Psoas muscle (tissue), 8 donors: ENCODE measurements around the gene OVCA2. TPM values are rescaled to one million over a fixed set of nuclear protein-coding genes. Genes with fewer than 3 reads are reported as not detected.

Source experiments
- ATAC-seq, 4 donors: fragments of 200-7000 bp; cut with Tn5 transposase; one replicate each; pipeline ENCODE4 v1.9.1; 2020; ENCODE audit warnings: moderate library complexity in 3 of 4, mild to moderate bottlenecking in 2 of 4
- DNase-seq, 2 donors: peaks; one replicate each; pipeline ENCODE4 v3.0.0-alpha.2; 2020
- H3K27ac ChIP-seq: fragments of 200-600 bp; one replicate; pipeline ENCODE4 v1.8.0; 2022
- H3K27me3 ChIP-seq, 3 donors: fragments of 200-600 bp in 1 of 3; one replicate each; pipeline versions ENCODE4 v1.6.1 to v1.8.0; 2013 to 2022; ENCODE audit warnings: low read length in 2 of 3, mild to moderate bottlenecking in 2 of 3, moderate library complexity in 1 of 3; ENCODE audit not compliant: insufficient read depth in 3 of 3
- H3K36me3 ChIP-seq, 2 donors: fragments of 200-600 bp in 1 of 2; one replicate each; pipeline versions ENCODE4 v1.6.1 to v1.8.0; 2013 to 2022; ENCODE audit warnings: low read depth in 1 of 2, mild to moderate bottlenecking in 1 of 2, moderate library complexity in 1 of 2; ENCODE audit not compliant: insufficient read depth in 1 of 2
- H3K4me1 ChIP-seq: fragments of 200-600 bp; one replicate; pipeline ENCODE4 v1.8.0; 2022
- H3K4me3 ChIP-seq: fragments of 200-600 bp; one replicate; pipeline ENCODE4 v1.8.0; 2022; ENCODE audit warnings: mild to moderate bottlenecking
- H3K9me3 ChIP-seq: fragments of 200-600 bp; one replicate; pipeline ENCODE4 v1.8.0; 2022
- WGBS, 3 donors: extraction: QIAGEN DNeasy Blood & Tissue Kit; methylation state at CpG; one replicate each; pipeline versions ENCODE4 v1.1.6 to v1.1.7; 2013; 5-methylcytosine and 5-hydroxymethylcytosine counted together
- intact Hi-C, 2 donors: fragments of 100-400 bp; cut with DNase I; formaldehyde crosslinking; loops; one replicate each; pipeline versions ENCODE4 v1.11.0 to v1.14.2; 2022
- polyA plus RNA-seq, 3 donors: library from polyadenylated mRNA; stranded (reverse); fragments of 200-250 nt; gene quantifications; one replicate each; pipeline ENCODE4 v1.2.3, GENCODE V29; 2013
- total RNA-seq, 4 donors: library from RNA; stranded (reverse); fragmentation: NEBNext Ultra II Directional in 2 of 4; extraction: Animal tissue kit (Norgen Biotek cat#: 25700) in 2 of 4; gene quantifications; one replicate each; pipeline versions ENCODE4 v1.2.1 to v1.2.4, GENCODE V29; 2021 to 2023
- TF ChIP-seq, protein P1 (sequence below): fragments of 200-600 bp; IDR thresholded peaks from one replicate; pipeline ENCODE4 v1.8.0; 2022; ENCODE audit warnings: antibody characterized with exemption
- donor health status: healthy with polysubstance abuse.
- donor health status: DM: no; HTN: no; CAD: no; lungs with moderate emphysema.
- donor health status: Bipolar disorder and iron deficiency.
- donor health status: healthy.
- donor health status: DM: yes; HTN: yes; CAD: no.
- donor health status: DM: no; HTN: no; CAD: no.
- donor health status: DM: no; HTN: no; CAD: no.
- donor health status: DM: yes; HTN: yes; CAD: no.

OVCA2 gene
- total and polyA plus RNA-seq, 7 donors, result 10.1 to 66.1 (median 23.0) TPM

DNA sequence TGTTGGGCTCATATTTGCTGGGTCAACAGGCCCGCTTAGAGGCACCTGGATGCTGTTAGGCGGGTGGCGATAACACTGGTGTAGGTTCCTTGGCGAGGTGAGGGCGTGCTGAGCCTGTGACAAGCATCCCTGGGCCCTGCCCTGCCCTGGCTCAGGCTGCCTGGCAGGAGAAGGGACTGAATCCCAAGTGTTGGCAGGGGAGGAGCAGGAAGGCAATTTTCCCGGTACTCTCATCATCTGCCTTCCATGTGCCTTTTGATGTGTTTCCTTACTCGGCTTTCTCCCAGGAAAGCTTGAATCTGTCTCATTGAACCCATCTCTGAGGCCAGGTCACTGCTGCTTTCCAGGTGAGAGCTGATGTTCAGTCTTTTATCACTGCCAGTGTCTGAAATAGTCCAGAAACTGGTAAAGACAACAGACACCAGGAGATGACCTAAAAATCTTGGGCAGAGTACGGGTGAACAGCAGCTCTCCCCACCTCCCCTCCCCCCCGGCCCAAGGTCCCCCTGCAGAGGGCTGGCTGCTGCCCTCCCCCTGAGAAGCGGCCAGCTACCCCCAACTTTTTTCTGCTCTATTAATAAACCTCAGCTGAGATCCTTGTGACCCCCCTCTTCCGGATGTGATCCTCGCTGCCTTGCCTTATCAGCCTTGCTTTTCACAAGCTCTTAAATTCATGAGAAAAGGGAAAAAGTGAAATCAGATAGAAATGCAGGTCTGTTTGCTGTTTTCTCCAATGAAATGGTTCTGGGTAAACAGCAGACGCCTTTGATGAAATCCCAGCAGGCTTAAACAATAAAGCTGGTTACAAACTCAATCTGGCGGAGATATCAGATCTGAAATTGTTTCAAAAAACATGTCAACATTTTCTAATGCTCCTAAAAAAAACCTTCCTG lies 45.7 kb upstream of the OVCA2 start:
- no peak overlapping the region for H3K4me3 ChIP-seq
- WGBS, 3 donors, result 65 to 89% (median 71%) methylated on average over 14 of the region's 14 CpGs
- peak overlapping the region; percentile 92 for H3K27ac ChIP-seq
- H3K36me3 ChIP-seq, result no peaks in the 10 kb centered on the region
- no peak for DNase-seq
- H3K9me3 ChIP-seq, result no peaks in the 10 kb centered on the region
- TF ChIP-seq, protein P1, sequence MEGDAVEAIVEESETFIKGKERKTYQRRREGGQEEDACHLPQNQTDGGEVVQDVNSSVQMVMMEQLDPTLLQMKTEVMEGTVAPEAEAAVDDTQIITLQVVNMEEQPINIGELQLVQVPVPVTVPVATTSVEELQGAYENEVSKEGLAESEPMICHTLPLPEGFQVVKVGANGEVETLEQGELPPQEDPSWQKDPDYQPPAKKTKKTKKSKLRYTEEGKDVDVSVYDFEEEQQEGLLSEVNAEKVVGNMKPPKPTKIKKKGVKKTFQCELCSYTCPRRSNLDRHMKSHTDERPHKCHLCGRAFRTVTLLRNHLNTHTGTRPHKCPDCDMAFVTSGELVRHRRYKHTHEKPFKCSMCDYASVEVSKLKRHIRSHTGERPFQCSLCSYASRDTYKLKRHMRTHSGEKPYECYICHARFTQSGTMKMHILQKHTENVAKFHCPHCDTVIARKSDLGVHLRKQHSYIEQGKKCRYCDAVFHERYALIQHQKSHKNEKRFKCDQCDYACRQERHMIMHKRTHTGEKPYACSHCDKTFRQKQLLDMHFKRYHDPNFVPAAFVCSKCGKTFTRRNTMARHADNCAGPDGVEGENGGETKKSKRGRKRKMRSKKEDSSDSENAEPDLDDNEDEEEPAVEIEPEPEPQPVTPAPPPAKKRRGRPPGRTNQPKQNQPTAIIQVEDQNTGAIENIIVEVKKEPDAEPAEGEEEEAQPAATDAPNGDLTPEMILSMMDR, result no peak
- H3K27me3 ChIP-seq, result peaks cover 0 to 6% (median 0%) of the 10 kb centered on the region in 3 donors
- ATAC-seq, result no peak
- peaks cover 35% of the 10 kb centered on the region for H3K4me1 ChIP-seq
- intact Hi-C loops, result loop anchor here in 1 of 2 donors (5.0 kb wide), 1 partner anchor 54 kb away; no protein-coding TSS in a partner anchor

DNA sequence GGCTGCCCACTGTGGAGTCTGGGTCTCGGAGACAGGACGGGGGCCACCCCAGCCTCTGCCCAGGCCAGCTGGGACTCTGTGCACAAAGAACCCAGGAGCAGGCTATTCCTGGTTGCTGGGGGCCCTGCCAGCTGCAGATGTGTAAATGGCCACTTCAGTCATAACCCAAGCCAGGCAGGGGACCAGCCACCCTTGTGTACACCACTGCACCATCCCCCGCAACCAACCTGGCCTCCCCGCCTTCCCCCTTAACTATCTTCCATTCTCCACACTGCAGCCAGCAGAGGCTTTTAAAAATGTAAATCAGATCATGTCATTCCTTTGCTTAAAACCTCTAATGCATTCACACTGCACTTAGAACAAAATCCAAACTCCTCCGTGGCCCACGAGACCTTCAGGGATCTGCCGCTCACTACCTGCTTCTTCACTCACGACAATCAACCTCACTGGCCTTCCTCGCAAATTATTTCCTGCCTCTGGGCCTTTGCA lies 45.0 kb upstream of the OVCA2 start:
- intact Hi-C loops, result loop anchor here in 1 of 2 donors (5.0 kb wide), 1 partner anchor 55 kb away; no protein-coding TSS in a partner anchor
- H3K27ac ChIP-seq, result peak overlapping the region; percentile 92
- 83 to 92% (median 84%) methylated on average over 9 of the region's 9 CpGs for WGBS, 3 donors

DNA sequence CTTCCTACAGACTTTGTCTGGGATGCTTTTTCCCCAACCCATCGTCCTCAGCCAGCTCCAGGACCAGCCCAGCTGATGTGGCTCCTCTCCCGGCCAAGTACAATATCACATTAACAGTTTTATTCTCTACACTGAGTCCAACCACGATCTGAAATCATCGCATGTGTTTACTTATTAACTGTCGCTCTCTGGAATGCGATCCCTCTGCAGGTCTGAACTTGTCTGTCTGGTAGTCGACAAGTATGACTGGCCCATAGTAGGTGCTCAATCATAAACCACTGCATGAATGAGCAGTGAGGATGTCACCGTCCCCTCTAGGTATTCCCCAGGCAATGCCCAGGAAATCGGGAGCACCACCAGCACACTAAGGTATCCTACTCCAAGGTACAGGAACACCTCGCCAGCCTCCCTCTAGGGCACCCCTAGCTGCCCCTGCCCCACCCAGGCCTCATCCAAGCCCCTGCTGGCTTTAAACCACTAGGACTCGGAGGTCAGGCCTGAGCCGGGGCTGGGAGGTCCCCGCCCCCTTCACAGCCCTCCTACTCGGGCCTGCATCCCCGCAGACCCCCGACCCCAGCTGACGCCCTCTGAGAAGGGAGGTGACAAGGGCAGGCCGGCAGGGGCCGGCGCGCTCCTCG lies 44.4 kb upstream of the OVCA2 start:
- WGBS, 3 donors, result 39 to 63% (median 49%) methylated on average over 17 to 22 of the region's 22 CpGs
- peaks cover 0 to 6% (median 0%) of the 10 kb centered on the region in 3 donors for H3K27me3 ChIP-seq
- peaks cover 35% of the 10 kb centered on the region for H3K4me1 ChIP-seq
- H3K4me3 ChIP-seq, result peak overlapping the region; percentile 75
- no peak for DNase-seq
- ATAC-seq, result peak in 1 of 4 donors; percentile 72
- peak overlapping the region; percentile 92 for H3K27ac ChIP-seq
- TF ChIP-seq, protein P1, result no peak
- intact Hi-C loops, result loop anchor here in 1 of 2 donors (5.0 kb wide), 1 partner anchor 55 kb away; no protein-coding TSS in a partner anchor
- no peaks in the 10 kb centered on the region for H3K9me3 ChIP-seq
- H3K36me3 ChIP-seq, result no peaks in the 10 kb centered on the region

More for the DNA sequence above, 45.0 kb upstream of the OVCA2 start:
- no peak for ATAC-seq
- Histone ChIP-seq H3K27me3 (peaks cover 0 to 6% (median 0%) of the 10 kb centered on the region in 3 donors), H3K9me3 (no peaks in the 10 kb centered on the region), H3K4me3 (no peak overlapping the region), H3K4me1 (peaks cover 35% of the 10 kb centered on the region), H3K36me3 (no peaks in the 10 kb centered on the region)
- TF ChIP-seq, protein P1, result no peak
- DNase-seq, result no peak

DNA sequence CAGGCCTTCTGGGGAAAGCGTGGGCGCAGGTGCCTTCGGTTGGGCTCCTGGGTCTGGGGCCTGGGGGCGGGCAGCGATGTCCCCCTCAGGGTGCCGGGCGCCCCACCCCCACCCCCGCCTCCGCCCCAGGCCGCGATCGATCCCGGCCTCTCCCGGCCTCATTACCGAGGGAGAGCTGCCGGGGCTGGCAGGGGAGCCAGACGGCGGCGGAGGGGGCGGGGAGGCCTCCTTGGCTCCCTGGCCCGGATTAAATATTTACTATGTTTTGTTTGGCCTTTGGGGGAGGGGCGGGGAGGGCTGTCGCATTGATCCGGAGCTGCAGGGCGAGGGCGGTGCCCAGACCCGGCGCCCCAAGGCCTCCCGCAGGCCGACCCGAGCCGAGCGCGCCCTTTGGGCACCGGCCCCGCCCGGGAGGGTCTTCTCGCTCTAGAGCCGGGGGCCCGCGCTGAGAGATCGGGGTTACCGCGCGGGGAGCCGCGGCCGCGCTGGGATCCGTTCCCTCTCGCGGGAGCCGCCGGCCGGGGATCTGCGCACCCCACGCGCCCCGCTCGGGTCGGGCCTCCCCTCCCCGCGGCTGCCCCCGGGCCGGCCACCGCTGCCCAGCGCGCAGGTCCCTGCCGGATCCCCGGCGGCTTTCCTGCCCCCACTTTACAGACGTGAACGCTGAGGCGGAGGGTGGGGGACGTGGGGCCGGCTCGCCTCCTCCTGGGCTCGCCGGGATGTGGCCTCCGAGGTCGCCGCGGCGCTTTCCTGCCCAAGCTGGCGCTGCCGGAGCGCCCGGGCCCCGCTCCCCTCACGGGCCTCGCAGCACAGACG lies 43.7 kb upstream of the OVCA2 start:
- peak in 2 of 4 donors; percentile 14 to 26 for ATAC-seq
- H3K4me3 ChIP-seq, result peak overlapping the region; percentile 75
- H3K36me3 ChIP-seq, result no peaks in the 10 kb centered on the region
- TF ChIP-seq, protein P1, result no peak
- peak overlapping the region; percentile 92 for H3K27ac ChIP-seq
- peak in 1 of 2 donors; percentile 40 for DNase-seq
- H3K9me3 ChIP-seq, result no peaks in the 10 kb centered on the region
- peaks cover 0 to 6% (median 0%) of the 10 kb centered on the region in 3 donors for H3K27me3 ChIP-seq
- intact Hi-C loops, result loop anchor here in 1 of 2 donors (5.0 kb wide), 1 partner anchor 56 kb away; no protein-coding TSS in a partner anchor
- 11 to 30% (median 15%) methylated on average over 56 to 92 of the region's 92 CpGs for WGBS, 3 donors
- peaks cover 42% of the 10 kb centered on the region for H3K4me1 ChIP-seq
